DMS53 (cell line): ENCODE measurements around the gene LENEP.
A peak's percentile ranks its signal among the peaks of the same experiment; 100 is the strongest.
"Not testable (repeated sequence)": the region's sequence is repeated elsewhere in the genome, so short reads cannot be mapped to it uniquely, and the experiment has no call there.

Experiments
- DNase-seq: peaks from one replicate; lab custom pipeline; 2025; lab: John Stamatoyannopoulos, UW

Gene LENEP

GRCh38 chr1:154974808-154975408, 18.5 kb upstream of the LENEP start:
- peak; percentile 96 for DNase-seq

- DNase-seq: peak; percentile 69
Observed at GRCh38 chr1:154975409-154976059, 17.9 kb upstream of the LENEP start.

- not testable (repeated sequence) for DNase-seq
Observed at GRCh38 chr1:154977762-154978161, 15.6 kb upstream of the LENEP start.

GRCh38 chr1:154978360-154978759, 15.0 kb upstream of the LENEP start:
- no peak for DNase-seq

GRCh38 chr1:154982341-154982740, 11.0 kb upstream of the LENEP start:
- DNase-seq: peak; percentile 54

- DNase-seq: peak; percentile 100
Observed at GRCh38 chr1:154982897-154983648, 10.3 kb upstream of the LENEP start, which contains the start of gene FLAD1. Gene FLAD1, plus strand, starts transcription at chr1:154983344. Its CDS starts 351 bp downstream, at chr1:154983695.

GRCh38 chr1:154983776-154984466, 9.5 kb upstream of the LENEP start:
- DNase-seq: peak; percentile 37

GRCh38 chr1:154986736-154987135, 6.7 kb upstream of the LENEP start:
- not testable (repeated sequence) for DNase-seq

- no peak for DNase-seq
Observed at GRCh38 chr1:154987326-154987725, 6.1 kb upstream of the LENEP start.

- no peak for DNase-seq
Observed at GRCh38 chr1:154988058-154988954, 5.1 kb upstream of the LENEP start.

- DNase-seq: no peak
Observed at GRCh38 chr1:154989195-154989860, 4.1 kb upstream of the LENEP start.

GRCh38 chr1:154990276-154990675, 3.1 kb upstream of the LENEP start:
- DNase-seq: no peak

GRCh38 chr1:154992721-154993571, 440 bp upstream of the LENEP start:
- DNase-seq: peak; percentile 64

- DNase-seq: no peak
Observed at GRCh38 chr1:154994269-154994587, 842 bp downstream of the LENEP start.

- DNase-seq: peak; percentile 41
Observed at GRCh38 chr1:154994591-154994990, 1.2 kb downstream of the LENEP start.

- peak; percentile 62 for DNase-seq
Observed at GRCh38 chr1:154995301-154995983, 2.1 kb downstream of the LENEP start.

- no peak for DNase-seq
Observed at GRCh38 chr1:154996966-154997701, 3.7 kb downstream of the LENEP start.

- no peak for DNase-seq
Observed at GRCh38 chr1:154998201-154998780, 4.9 kb downstream of the LENEP start.
